Measurements from ENCODE around the gene PRR7.

PRR7 gene

GRCh38 chr5:177503351-177504085, 56.9 kb downstream of the PRR7 start:
- Histone ChIP-seq H3K36me3 (replicated peaks; ENCODE audit: insufficient read depth, low read length) (no peaks in the 10 kb centered on the region), H3K79me2 (ENCODE audit: low read length) (no peaks in the 10 kb centered on the region), H3K4me1 (ENCODE audit: low read length) (peaks cover 20% of the 10 kb centered on the region), H3K27me3 (replicated peaks; ENCODE audit: insufficient read depth, low read length) (peaks cover 13% of the 10 kb centered on the region), H3K9me2 (replicated peaks; ENCODE audit: insufficient read depth, low read length) (no peaks in the 10 kb centered on the region), H3K27ac (ENCODE audit: low read length) (no peak overlapping the region), H3K4me3 (ENCODE audit: low read length) (no peak overlapping the region), H3F3A (ENCODE audit: insufficient read depth, low read length) (peaks cover 14% of the 10 kb centered on the region), H2AFZ (ENCODE audit: low read length) (no peak overlapping the region), H3K9me3 (replicated peaks; ENCODE audit: insufficient read depth, low read length) (no peaks in the 10 kb centered on the region), H3K4me2 (ENCODE audit: low read depth, low read length) (no peak overlapping the region), H3K9ac (ENCODE audit: low read length) (no peak overlapping the region), H4K20me1 (ENCODE audit: insufficient read depth, low read length) (no peaks in the 10 kb centered on the region; the same call in 1 of the 2 replicates)
- TF ChIP-seq EZH2 (optimal IDR thresholded peaks at IDR 0.05; ENCODE audit: low read depth, low read length) (no peak), CTCF (IDR thresholded peaks at IDR 0.05; ENCODE audit: low read length) (no peak), EZH2phosphoT487 (IDR thresholded peaks at IDR 0.05; ENCODE audit: low read length) (no peak)
- no peak for DNase-seq

GRCh38 chr5:177504086-177505056, 57.8 kb downstream of the PRR7 start:
- H3K36me3 ChIP-seq (replicated peaks; ENCODE audit: insufficient read depth, low read length), result no peaks in the 10 kb centered on the region
- H3K4me1 ChIP-seq (ENCODE audit: low read length), result peaks cover 28% of the 10 kb centered on the region
- H3K4me2 ChIP-seq (ENCODE audit: low read depth, low read length), result no peak overlapping the region
- H3K9me2 ChIP-seq (replicated peaks; ENCODE audit: insufficient read depth, low read length), result no peaks in the 10 kb centered on the region
- peaks cover 4% of the 10 kb centered on the region; the same call in 1 of the 2 replicates for H3K27me3 ChIP-seq (replicated peaks; ENCODE audit: insufficient read depth, low read length)
- H3K27ac ChIP-seq (ENCODE audit: low read length), result no peak overlapping the region
- DNase-seq, result no peak
- no peaks in the 10 kb centered on the region; the same call in 1 of the 2 replicates for H4K20me1 ChIP-seq (ENCODE audit: insufficient read depth, low read length)
- H3K9me3 ChIP-seq (replicated peaks; ENCODE audit: insufficient read depth, low read length), result no peaks in the 10 kb centered on the region
- TF ChIP-seq CTCF (IDR thresholded peaks at IDR 0.05; ENCODE audit: low read length), result no peak
- no peak for TF ChIP-seq EZH2 (optimal IDR thresholded peaks at IDR 0.05; ENCODE audit: low read depth, low read length)
- no peak for TF ChIP-seq EZH2phosphoT487 (IDR thresholded peaks at IDR 0.05; ENCODE audit: low read length)
- no peak overlapping the region for H2AFZ ChIP-seq (ENCODE audit: low read length)
- peaks cover 14% of the 10 kb centered on the region for H3F3A ChIP-seq (ENCODE audit: insufficient read depth, low read length)
- H3K79me2 ChIP-seq (ENCODE audit: low read length), result no peaks in the 10 kb centered on the region
- no peak overlapping the region for H3K4me3 ChIP-seq (ENCODE audit: low read length)
- H3K9ac ChIP-seq (ENCODE audit: low read length), result no peak overlapping the region

GRCh38 chr5:177505075-177505474, 58.5 kb downstream of the PRR7 start:
- Histone ChIP-seq H3K4me2 (ENCODE audit: low read depth, low read length) (no peak overlapping the region), H3K9ac (ENCODE audit: low read length) (no peak overlapping the region), H3K27ac (ENCODE audit: low read length) (no peak overlapping the region), H3K4me3 (ENCODE audit: low read length) (no peak overlapping the region), H3K4me1 (ENCODE audit: low read length) (peaks cover 33% of the 10 kb centered on the region), H3K9me2 (replicated peaks; ENCODE audit: insufficient read depth, low read length) (no peaks in the 10 kb centered on the region), H2AFZ (ENCODE audit: low read length) (no peak overlapping the region), H3F3A (ENCODE audit: insufficient read depth, low read length) (peaks cover 14% of the 10 kb centered on the region), H3K79me2 (ENCODE audit: low read length) (no peaks in the 10 kb centered on the region), H3K27me3 (replicated peaks; ENCODE audit: insufficient read depth, low read length) (no peaks in the 10 kb centered on the region), H3K9me3 (replicated peaks; ENCODE audit: insufficient read depth, low read length) (no peaks in the 10 kb centered on the region), H3K36me3 (replicated peaks; ENCODE audit: insufficient read depth, low read length) (no peaks in the 10 kb centered on the region), H4K20me1 (ENCODE audit: insufficient read depth, low read length) (no peaks in the 10 kb centered on the region; the same call in 1 of the 2 replicates)
- no peak for TF ChIP-seq EZH2phosphoT487 (IDR thresholded peaks at IDR 0.05; ENCODE audit: low read length)
- TF ChIP-seq CTCF (IDR thresholded peaks at IDR 0.05; ENCODE audit: low read length), result no peak
- no peak for TF ChIP-seq EZH2 (optimal IDR thresholded peaks at IDR 0.05; ENCODE audit: low read depth, low read length)
- DNase-seq, result no peak

Measured in MM.1S (cell line).